IMR-90 (cell line): ENCODE results near the gene CLCN6. TPM values are rescaled to one million over a fixed set of nuclear protein-coding genes. Genes with fewer than 3 reads are reported as not detected.

Source experiments
- ATAC-seq: fragments of 200-7000 bp; cut with Tn5 transposase; 2 replicates; pipeline ENCODE4 v1.9.1; 2020; ENCODE audit warnings: low read depth, mild to moderate bottlenecking, moderate library complexity
- BruUV-seq: library from RNA; stranded (reverse); fragments of 400-500 nt; replicated peaks from 2 replicates; lab custom pipeline; 2021; lab: Mats Ljungman, UMichigan
- CTCF ChIA-PET: fragments of 300-600 bp; formaldehyde crosslinking; extraction: SDS; loops from one replicate; lab custom pipeline; 2021; ENCODE audit warnings: antibody characterized with exemption; lab: Yijun Ruan, JAX
- POLR2A ChIA-PET: fragments of 300-600 bp; sonication (Branson Sonifier 250); formaldehyde crosslinking; loops from one replicate; lab custom pipeline; 2022; ENCODE audit warnings: antibody characterized with exemption; ENCODE audit not compliant: unreplicated experiment; lab: Charles Lee
- DNase-seq: peaks from one replicate; pipeline ENCODE4 v3.0.0; 2013
- H2AFZ ChIP-seq: replicated peaks from 2 replicates; pipeline ENCODE3; 2013; ENCODE audit warnings: low read length, mild to moderate bottlenecking; ENCODE audit not compliant: poor library complexity
- H2AK5ac ChIP-seq: 2 replicates; pipeline ENCODE4 v1.6.1; 2013; ENCODE audit warnings: low read depth, low read length, inconsistent platforms
- H2AK9ac ChIP-seq: replicated peaks from 2 replicates; pipeline ENCODE3; 2013; ENCODE audit warnings: mild to moderate bottlenecking, low read depth, low read length, moderate library complexity; ENCODE audit not compliant: poor library complexity
- H2BK120ac ChIP-seq: 2 replicates; pipeline ENCODE4 v1.6.1; 2013; ENCODE audit warnings: low read depth, low read length, inconsistent platforms
- H2BK15ac ChIP-seq: 3 replicates; pipeline ENCODE4 v1.6.1; 2013; ENCODE audit warnings: low read depth, low read length, inconsistent platforms
- H2BK20ac ChIP-seq: 2 replicates; pipeline ENCODE4 v1.6.1; 2013; ENCODE audit warnings: low read depth, mild to moderate bottlenecking, inconsistent platforms, low read length, moderate library complexity
- H2BK5ac ChIP-seq: 2 replicates; pipeline ENCODE4 v1.6.1; 2013; ENCODE audit warnings: mild to moderate bottlenecking, low read depth, low read length, inconsistent platforms; ENCODE audit not compliant: poor library complexity, severe bottlenecking
- H3K14ac ChIP-seq: replicated peaks from 2 replicates; pipeline ENCODE4 v1.6.1; 2013; ENCODE audit warnings: low read depth, low read length, inconsistent platforms
- H3K18ac ChIP-seq: 2 replicates; pipeline ENCODE4 v1.6.1; 2013; ENCODE audit warnings: low read depth, low read length, control low read depth
- H3K23ac ChIP-seq: 2 replicates; pipeline ENCODE4 v1.6.1; 2013; ENCODE audit warnings: low read depth, low read length, inconsistent platforms
- H3K27ac ChIP-seq: 2 replicates; pipeline ENCODE4 v1.5.1; 2013; ENCODE audit warnings: mild to moderate bottlenecking, control low read depth, low read length; ENCODE audit not compliant: insufficient read depth
- H3K27me3 ChIP-seq: 2 replicates; pipeline ENCODE4 v1.6.1; 2013; ENCODE audit warnings: low read length; ENCODE audit not compliant: control insufficient read depth, insufficient read depth
- H3K36me3 ChIP-seq: 2 replicates; pipeline ENCODE4 v1.6.1; 2013; ENCODE audit warnings: low read length, mixed read lengths; ENCODE audit not compliant: control insufficient read depth, insufficient read depth
- H3K4ac ChIP-seq: 2 replicates; pipeline ENCODE4 v1.6.1; 2013; ENCODE audit warnings: low read depth, low read length, inconsistent platforms
- H3K4me1 ChIP-seq: 2 replicates; pipeline ENCODE4 v1.6.1; 2013; ENCODE audit warnings: low read length, mixed read lengths; ENCODE audit not compliant: control insufficient read depth, insufficient read depth
- H3K4me2 ChIP-seq: 2 replicates; pipeline ENCODE4 v1.6.1; 2013; ENCODE audit warnings: low read depth, mild to moderate bottlenecking, control low read depth, low read length, moderate library complexity
- H3K4me3 ChIP-seq: 2 replicates; pipeline ENCODE4 v1.5.1; 2013; ENCODE audit warnings: low read depth, mild to moderate bottlenecking, control low read depth, low read length, moderate library complexity; ENCODE audit not compliant: insufficient read depth
- H3K56ac ChIP-seq: 2 replicates; pipeline ENCODE4 v1.6.1; 2013; ENCODE audit warnings: low read length, inconsistent platforms; ENCODE audit not compliant: insufficient read depth; ENCODE audit errors: extremely low read depth
- H3K79me1 ChIP-seq, 2 experiments: 2 replicates each; pipeline ENCODE4 v1.6.1; 2013; ENCODE audit warnings: low read length in 2 of 2, inconsistent platforms in 1 of 2, low read depth in 1 of 2
- H3K9ac ChIP-seq: 2 replicates; pipeline ENCODE4 v1.6.1; 2013; ENCODE audit warnings: low read depth, low read length, control low read depth
- H3K9me1 ChIP-seq: 2 replicates; pipeline ENCODE4 v1.6.1; 2013; ENCODE audit warnings: low read length, inconsistent platforms; ENCODE audit not compliant: insufficient read depth
- H3K9me3 ChIP-seq: 2 replicates; pipeline ENCODE4 v1.6.1; 2013; ENCODE audit warnings: low read length; ENCODE audit not compliant: control insufficient read depth, insufficient read depth
- H4K20me1 ChIP-seq: 2 replicates; pipeline ENCODE4 v1.6.1; 2013; ENCODE audit warnings: low read length, inconsistent platforms; ENCODE audit not compliant: insufficient read depth
- H4K5ac ChIP-seq: 2 replicates; pipeline ENCODE4 v1.6.1; 2013; ENCODE audit warnings: mild to moderate bottlenecking, low read depth, low read length, control low read depth
- H4K8ac ChIP-seq, 2 experiments: 2 replicates each; pipeline ENCODE4 v1.6.1; 2013; ENCODE audit warnings: low read depth in 2 of 2, low read length in 2 of 2, control low read depth in 1 of 2, inconsistent platforms in 1 of 2
- H4K91ac ChIP-seq: 2 replicates; pipeline ENCODE4 v1.6.1; 2013; ENCODE audit warnings: low read depth, low read length, inconsistent platforms; ENCODE audit not compliant: insufficient read depth
- BHLHE40 ChIP-seq: fragments of 150-350 bp; IDR thresholded peaks from 2 replicates; pipeline ENCODE4 v1.6.1; 2016; ENCODE audit warnings: mild to moderate bottlenecking, low read depth, low read length
- CEBPB ChIP-seq: IDR thresholded peaks from 2 replicates; pipeline ENCODE4 v1.6.1; 2012; ENCODE audit warnings: low read depth, low read length, improper control_type of control experiment
- CHD1 ChIP-seq: IDR thresholded peaks from 2 replicates; pipeline ENCODE4 v1.6.1; 2012; ENCODE audit warnings: low read depth, low read length, improper control_type of control experiment
- ELK1 ChIP-seq: fragments of 150-350 bp; IDR thresholded peaks from 2 replicates; pipeline ENCODE4 v1.6.1; 2016; ENCODE audit warnings: low read depth, mild to moderate bottlenecking, low read length, moderate library complexity, borderline replicate concordance
- FOS ChIP-seq: fragments of 150-350 bp; IDR thresholded peaks from 2 replicates; pipeline ENCODE4 v1.6.1; 2016; ENCODE audit warnings: low read depth, low read length
- MAFK ChIP-seq: IDR thresholded peaks from 2 replicates; pipeline ENCODE4 v1.6.1; 2012; ENCODE audit warnings: low read depth, low read length, improper control_type of control experiment
- MAZ ChIP-seq: IDR thresholded peaks from 2 replicates; pipeline ENCODE4 v1.6.1; 2012; ENCODE audit warnings: low read depth, mild to moderate bottlenecking, low read length, improper control_type of control experiment, moderate library complexity, borderline replicate concordance
- MXI1 ChIP-seq: IDR thresholded peaks from 2 replicates; pipeline ENCODE4 v1.6.1; 2012; ENCODE audit warnings: low read depth, mild to moderate bottlenecking, low read length, moderate library complexity, borderline replicate concordance
- NFE2L2 ChIP-seq: fragments of 150-350 bp; IDR thresholded peaks from 2 replicates; pipeline ENCODE4 v1.6.1; 2016; ENCODE audit warnings: low read depth, mild to moderate bottlenecking, low read length
- POLR2A ChIP-seq: IDR thresholded peaks from 2 replicates; pipeline ENCODE4 v1.6.1; 2012; ENCODE audit warnings: mild to moderate bottlenecking, low read depth, low read length
- RAD21 ChIP-seq: IDR thresholded peaks from 2 replicates; pipeline ENCODE4 v1.6.1; 2012; ENCODE audit warnings: low read length, improper control_type of control experiment
- RCOR1 ChIP-seq: IDR thresholded peaks from 2 replicates; pipeline ENCODE4 v1.6.1; 2012; ENCODE audit warnings: mild to moderate bottlenecking, low read length, improper control_type of control experiment; ENCODE audit not compliant: insufficient replicate concordance
- RFX5 ChIP-seq: IDR thresholded peaks from 2 replicates; pipeline ENCODE4 v1.8.0; 2012; ENCODE audit warnings: low read depth, mild to moderate bottlenecking, low read length, moderate library complexity
- SMC3 ChIP-seq: fragments of 150-350 bp; IDR thresholded peaks from 2 replicates; pipeline ENCODE4 v1.6.1; 2016; ENCODE audit warnings: low read depth, mild to moderate bottlenecking, antibody characterized with exemption, low read length, moderate library complexity
- WGBS, 2 experiments: methylation state at CpG; one replicate each; pipeline versions ENCODE4 v1.1.5 to v1.1.7; 2013; ENCODE audit warnings: missing lambda C conversion rate in 2 of 2; ENCODE audit not compliant: insufficient read length in 1 of 2; ENCODE audit errors: extremely low coverage in 2 of 2; 5-methylcytosine and 5-hydroxymethylcytosine counted together
- dilution Hi-C: fragments of 300-500 bp; cut with HindIII; formaldehyde crosslinking; loops from one replicate; pipeline ENCODE4 v1.14.3; 2018; ENCODE audit warnings: low sequenced_read_pairs; ENCODE audit not compliant: unreplicated experiment
- in situ Hi-C: fragments of 300-500 bp; cut with MboI; formaldehyde crosslinking; loops from 3 replicates; pipeline ENCODE4 v1.14.3; 2019; ENCODE audit warnings: low sequenced_read_pairs, inconsistent platforms, mixed read lengths
- intact Hi-C: fragments of 100-400 bp; cut with micrococcal nuclease; formaldehyde crosslinking; loops from 2 replicates; pipeline ENCODE4 v1.10.0; 2022
- polyA plus RNA-seq, 3 experiments: library from polyadenylated mRNA; depleted of rRNA; stranded (reverse); fragments of >200 nt; gene quantifications; 2 replicates each; pipeline ENCODE4 v1.2.3, GENCODE V29; 2012; ENCODE audit warnings: low replicate concordance in 1 of 3
- total RNA-seq: library from RNA; depleted of rRNA; stranded (reverse); fragments of >200 nt; gene quantifications from 2 replicates; pipeline ENCODE4 v1.2.3, GENCODE V29; 2012
- TF ChIP-seq, protein P1 (sequence below): fragments of 150-350 bp; IDR thresholded peaks from 2 replicates; pipeline ENCODE4 v1.6.1; 2017; ENCODE audit warnings: mild to moderate bottlenecking, antibody characterized with exemption, low read length, low read depth
- TF ChIP-seq, protein P2 (sequence below): conservative IDR thresholded peaks from 2 replicates; pipeline ENCODE4 v1.5.1; 2012; ENCODE audit warnings: mild to moderate bottlenecking, low read depth, low read length, improper control_type of control experiment

CLCN6 gene
- total and polyA plus RNA-seq, 2 of the 4 experiments (the other 2 are of a cell fraction), result 4.1 to 10.6 TPM

GRCh38 chr1:11817192-11817591 is 11.2 kb downstream of the CLCN6 start:
- peaks cover 2 to 45% of the 10 kb centered on the region in 2 experiments; a peak in 3 of 4 replicates for H3K79me1 ChIP-seq
- no peak overlapping the region for H3K14ac ChIP-seq
- H3K4me1 ChIP-seq, result no peaks in the 10 kb centered on the region
- no peak overlapping the region for H3K56ac ChIP-seq
- no peak overlapping the region for H4K91ac ChIP-seq
- TF ChIP-seq FOS, result no peak
- no peak for TF ChIP-seq RFX5
- TF ChIP-seq, protein P1, sequence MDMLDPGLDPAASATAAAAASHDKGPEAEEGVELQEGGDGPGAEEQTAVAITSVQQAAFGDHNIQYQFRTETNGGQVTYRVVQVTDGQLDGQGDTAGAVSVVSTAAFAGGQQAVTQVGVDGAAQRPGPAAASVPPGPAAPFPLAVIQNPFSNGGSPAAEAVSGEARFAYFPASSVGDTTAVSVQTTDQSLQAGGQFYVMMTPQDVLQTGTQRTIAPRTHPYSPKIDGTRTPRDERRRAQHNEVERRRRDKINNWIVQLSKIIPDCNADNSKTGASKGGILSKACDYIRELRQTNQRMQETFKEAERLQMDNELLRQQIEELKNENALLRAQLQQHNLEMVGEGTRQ, result no peak
- no peak for TF ChIP-seq NFE2L2
- TF ChIP-seq, protein P2, sequence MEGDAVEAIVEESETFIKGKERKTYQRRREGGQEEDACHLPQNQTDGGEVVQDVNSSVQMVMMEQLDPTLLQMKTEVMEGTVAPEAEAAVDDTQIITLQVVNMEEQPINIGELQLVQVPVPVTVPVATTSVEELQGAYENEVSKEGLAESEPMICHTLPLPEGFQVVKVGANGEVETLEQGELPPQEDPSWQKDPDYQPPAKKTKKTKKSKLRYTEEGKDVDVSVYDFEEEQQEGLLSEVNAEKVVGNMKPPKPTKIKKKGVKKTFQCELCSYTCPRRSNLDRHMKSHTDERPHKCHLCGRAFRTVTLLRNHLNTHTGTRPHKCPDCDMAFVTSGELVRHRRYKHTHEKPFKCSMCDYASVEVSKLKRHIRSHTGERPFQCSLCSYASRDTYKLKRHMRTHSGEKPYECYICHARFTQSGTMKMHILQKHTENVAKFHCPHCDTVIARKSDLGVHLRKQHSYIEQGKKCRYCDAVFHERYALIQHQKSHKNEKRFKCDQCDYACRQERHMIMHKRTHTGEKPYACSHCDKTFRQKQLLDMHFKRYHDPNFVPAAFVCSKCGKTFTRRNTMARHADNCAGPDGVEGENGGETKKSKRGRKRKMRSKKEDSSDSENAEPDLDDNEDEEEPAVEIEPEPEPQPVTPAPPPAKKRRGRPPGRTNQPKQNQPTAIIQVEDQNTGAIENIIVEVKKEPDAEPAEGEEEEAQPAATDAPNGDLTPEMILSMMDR, result no peak
- TF ChIP-seq CEBPB, result no peak
- no peak for TF ChIP-seq CHD1
- no peak for TF ChIP-seq BHLHE40
- no peak for TF ChIP-seq MXI1
- no peak for TF ChIP-seq ELK1
- no peak for TF ChIP-seq RAD21
- no peak for TF ChIP-seq RCOR1
- TF ChIP-seq MAZ, result no peak
- no peak for TF ChIP-seq POLR2A
- TF ChIP-seq MAFK, result no peak
- no peak for TF ChIP-seq SMC3
- no peak overlapping the region for H2BK15ac ChIP-seq
- H2BK5ac ChIP-seq, result no peak overlapping the region
- no peaks in the 10 kb centered on the region for H3K27me3 ChIP-seq
- DNase-seq, result no peak
- H3K9me1 ChIP-seq, result peaks cover 3% of the 10 kb centered on the region; the same call in 1 of the 2 replicates
- no peak overlapping the region for H2BK120ac ChIP-seq
- H3K27ac ChIP-seq, result no peak overlapping the region
- no peak overlapping the region for H3K23ac ChIP-seq
- H2AK5ac ChIP-seq, result no peak overlapping the region
- H4K20me1 ChIP-seq, result peaks cover 3% of the 10 kb centered on the region; the same call in 1 of the 2 replicates
- H4K5ac ChIP-seq, result no peak overlapping the region
- H3K9me3 ChIP-seq, result no peaks in the 10 kb centered on the region
- H2AK9ac ChIP-seq, result peak overlapping the region; percentile 34
- H3K36me3 ChIP-seq, result peaks cover 31% of the 10 kb centered on the region
- H3K4ac ChIP-seq, result no peak overlapping the region
- no peak overlapping the region for H4K8ac ChIP-seq
- no peak overlapping the region for H3K4me2 ChIP-seq
- intact Hi-C loops (no loop called here), dilution Hi-C loops (no loop called here), in situ Hi-C loops (no loop called here)
- no peak for ATAC-seq
- H2AFZ ChIP-seq, result no peak overlapping the region
- H3K4me3 ChIP-seq, result no peak overlapping the region
- POLR2A ChIA-PET, result no interaction called here
- WGBS, 2 experiments, result 93% methylated on average over 8 of the region's 12 CpGs; no CpG with 5 or more reads in 1 of the 2 experiments
- H3K9ac ChIP-seq, result no peak overlapping the region
- no peak overlapping the region for H3K18ac ChIP-seq
- BruUV-seq, result no TSS peak
- H2BK20ac ChIP-seq, result no peak overlapping the region
- CTCF ChIA-PET, result no interaction called here
